Muscle layer of colon (tissue), 2 donors: ENCODE results near the gene CMTM1.
"Not testable (repeated sequence)": the region's sequence is repeated elsewhere in the genome, so short reads cannot be mapped to it uniquely, and the experiment has no call there.

ENCODE experiments used
- H3K27ac ChIP-seq: one replicate; pipeline ENCODE4 v1.7.0; 2013; ENCODE audit warnings: low read depth, mild to moderate bottlenecking, low read length, moderate library complexity
- H3K27me3 ChIP-seq, 2 donors: one replicate each; pipeline ENCODE4 v1.7.0; 2013; ENCODE audit warnings: low read length in 2 of 2, mild to moderate bottlenecking in 2 of 2; ENCODE audit not compliant: insufficient read depth in 2 of 2, control insufficient read depth in 1 of 2
- H3K36me3 ChIP-seq: one replicate; pipeline ENCODE4 v1.7.0; 2013; ENCODE audit warnings: mild to moderate bottlenecking, low read length; ENCODE audit not compliant: insufficient read depth
- H3K4me1 ChIP-seq: one replicate; pipeline ENCODE4 v1.7.0; 2013; ENCODE audit warnings: mild to moderate bottlenecking, low read length; ENCODE audit not compliant: insufficient read depth
- H3K4me3 ChIP-seq, 2 donors: one replicate each; pipeline ENCODE4 v1.7.0; 2013; ENCODE audit warnings: low read length in 2 of 2, low read depth in 1 of 2, mild to moderate bottlenecking in 1 of 2, moderate library complexity in 1 of 2
- H3K9ac ChIP-seq: one replicate; pipeline ENCODE4 v1.7.0; 2013; ENCODE audit warnings: low read length
- H3K9me3 ChIP-seq: one replicate; pipeline ENCODE4 v1.7.0; 2013; ENCODE audit warnings: mild to moderate bottlenecking, low read length
- donor health status: abdominal sarcoma.
- donor health status: Adenocarcinoma of cecum.

The CMTM1 gene

GRCh38 chr16:66585481-66586239, 19.4 kb downstream of the CMTM1 start:
- Histone ChIP-seq H3K9me3 (no peaks in the 10 kb centered on the region), H3K27me3 (no peaks in the 10 kb centered on the region), H3K9ac (no peak overlapping the region), H3K4me1 (no peaks in the 10 kb centered on the region), H3K27ac (no peak overlapping the region), H3K36me3 (no peaks in the 10 kb centered on the region), H3K4me3 (no peak overlapping the region)

DNA sequence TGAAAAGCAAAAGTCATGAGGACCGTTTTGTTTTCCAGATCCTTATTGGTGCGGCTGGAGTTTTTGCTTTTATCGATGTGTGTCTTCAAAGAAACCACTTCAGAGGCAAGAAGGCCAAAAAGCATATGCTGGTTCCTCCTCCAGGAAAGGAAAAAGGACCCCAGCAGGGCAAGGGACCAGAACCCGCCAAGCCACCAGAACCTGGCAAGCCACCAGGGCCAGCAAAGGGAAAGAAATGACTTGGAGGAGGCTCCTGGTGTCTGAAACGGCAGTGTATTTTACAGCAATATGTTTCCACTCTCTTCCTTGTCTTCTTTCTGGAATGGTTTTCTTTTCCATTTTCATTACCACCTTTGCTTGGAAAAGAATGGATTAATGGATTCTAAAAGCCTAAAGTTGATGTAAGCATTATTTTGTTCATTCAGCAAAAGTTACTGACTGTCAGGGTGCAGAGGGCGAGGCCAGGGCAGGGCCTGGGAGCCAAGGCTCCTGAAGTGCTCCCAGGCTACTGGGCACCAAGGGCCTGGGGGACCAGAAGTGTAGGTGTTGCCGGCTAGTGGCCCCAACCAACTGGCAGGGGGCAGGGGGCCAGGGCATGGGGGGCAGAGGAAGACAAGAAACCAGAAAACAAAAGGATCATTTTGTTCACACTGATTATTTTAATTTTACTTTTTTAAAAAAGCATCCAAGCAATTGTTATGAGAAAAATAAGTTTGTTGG, 21.8 kb downstream of the CMTM1 start:
- no peak overlapping the region for H3K4me3 ChIP-seq
- no peak overlapping the region for H3K27ac ChIP-seq

GRCh38 chr16:66588981-66589713, 22.9 kb downstream of the CMTM1 start:
- no peaks in the 10 kb centered on the region for H3K27me3 ChIP-seq
- no peaks in the 10 kb centered on the region for H3K36me3 ChIP-seq
- H3K4me1 ChIP-seq: no peaks in the 10 kb centered on the region
- H3K27ac ChIP-seq: no peak overlapping the region
- H3K4me3 ChIP-seq: no peak overlapping the region
- H3K9me3 ChIP-seq: no peaks in the 10 kb centered on the region
- H3K9ac ChIP-seq: no peak overlapping the region

More for the DNA sequence above, 21.8 kb downstream of the CMTM1 start:
- no peaks in the 10 kb centered on the region for H3K9me3 ChIP-seq
- no peaks in the 10 kb centered on the region for H3K27me3 ChIP-seq
- no peaks in the 10 kb centered on the region for H3K36me3 ChIP-seq
- no peak overlapping the region for H3K9ac ChIP-seq
- H3K4me1 ChIP-seq: no peaks in the 10 kb centered on the region

DNA sequence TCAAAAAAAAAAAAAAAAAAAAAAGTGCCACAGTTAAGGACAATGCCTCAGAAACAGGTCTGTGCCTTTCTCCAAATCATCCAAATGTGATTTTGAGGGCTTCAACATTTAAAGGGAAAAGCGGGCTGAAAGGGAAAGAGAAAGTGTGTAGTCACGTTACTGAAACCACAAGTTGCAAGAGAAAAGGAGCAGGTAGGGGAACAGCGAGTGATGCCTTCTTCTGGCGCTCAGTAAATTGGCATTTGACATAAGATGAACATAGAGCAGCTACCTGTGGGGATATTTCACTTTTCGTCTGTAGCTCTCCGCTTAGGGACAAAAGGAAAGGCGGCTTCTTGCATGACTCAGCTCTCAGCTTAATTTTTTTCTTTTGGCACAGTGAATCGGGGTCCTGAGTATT, 24.1 kb downstream of the CMTM1 start:
- no peak overlapping the region for H3K4me3 ChIP-seq
- no peaks in the 10 kb centered on the region for H3K36me3 ChIP-seq
- no peak overlapping the region for H3K27ac ChIP-seq
- no peaks in the 10 kb centered on the region for H3K9me3 ChIP-seq
- H3K27me3 ChIP-seq: no peaks in the 10 kb centered on the region
- H3K9ac ChIP-seq: no peak overlapping the region
- no peaks in the 10 kb centered on the region for H3K4me1 ChIP-seq

- Histone ChIP-seq H3K27ac (no peak overlapping the region), H3K9ac (no peak overlapping the region), H3K27me3 (no peaks in the 10 kb centered on the region), H3K9me3 (no peaks in the 10 kb centered on the region), H3K4me1 (no peaks in the 10 kb centered on the region), H3K36me3 (no peaks in the 10 kb centered on the region), H3K4me3 (no peak overlapping the region)
Observed at GRCh38 chr16:66591018-66591417, 24.8 kb downstream of the CMTM1 start.

DNA sequence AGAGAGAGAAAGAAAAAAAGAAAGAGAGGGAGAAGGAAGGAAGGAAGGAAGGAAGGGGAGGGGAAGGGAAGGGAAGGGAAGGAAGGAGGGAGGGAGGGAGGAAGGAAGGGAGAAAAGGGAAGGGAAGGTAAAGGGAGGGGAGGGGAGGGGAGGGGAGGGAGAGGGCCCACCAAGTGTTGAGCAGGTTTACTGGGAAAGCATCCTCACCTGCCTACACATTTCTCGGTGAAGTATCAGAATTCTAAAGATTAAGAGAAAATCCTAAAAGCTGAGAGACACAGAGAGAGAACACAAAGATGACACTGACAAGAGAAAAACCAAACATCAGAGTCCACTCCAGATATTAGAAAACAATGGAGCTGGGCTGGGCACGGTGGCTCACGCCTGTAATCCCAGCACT, 26.0 kb downstream of the CMTM1 start:
- H3K4me3 ChIP-seq: no peak overlapping the region
- no peak overlapping the region for H3K9ac ChIP-seq
- no peaks in the 10 kb centered on the region for H3K27me3 ChIP-seq
- no peaks in the 10 kb centered on the region for H3K9me3 ChIP-seq
- H3K36me3 ChIP-seq: no peaks in the 10 kb centered on the region
- H3K27ac ChIP-seq: no peak overlapping the region
- no peaks in the 10 kb centered on the region for H3K4me1 ChIP-seq

GRCh38 chr16:66592814-66593213, 26.6 kb downstream of the CMTM1 start:
- Histone ChIP-seq H3K9ac (no peak overlapping the region), H3K27me3 (no peaks in the 10 kb centered on the region), H3K36me3 (no peaks in the 10 kb centered on the region), H3K4me1 (no peaks in the 10 kb centered on the region), H3K9me3 (no peaks in the 10 kb centered on the region), H3K27ac (no peak overlapping the region), H3K4me3 (no peak overlapping the region)

DNA sequence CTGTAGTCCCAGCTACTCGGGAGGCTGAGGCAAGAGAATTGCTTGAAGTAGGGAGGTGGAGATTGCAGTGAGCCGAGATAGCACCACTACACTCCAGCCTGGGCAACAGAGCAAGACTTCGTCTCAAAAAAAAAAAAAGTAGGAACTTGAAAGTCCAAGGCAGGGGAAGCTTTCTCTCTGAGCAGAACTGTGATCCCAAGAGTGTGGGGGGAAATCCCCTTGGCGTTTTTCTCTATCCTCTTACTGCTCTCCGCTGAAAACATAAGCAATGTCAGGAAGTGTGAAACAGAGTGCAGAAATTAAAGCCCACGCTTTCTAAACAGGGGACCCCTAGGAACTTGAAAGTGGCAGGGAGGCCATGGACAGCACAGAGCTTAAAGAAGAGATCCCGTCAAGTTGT, 28.5 kb downstream of the CMTM1 start:
- Histone ChIP-seq H3K4me3 (no peak overlapping the region), H3K9ac (no peak overlapping the region), H3K9me3 (no peaks in the 10 kb centered on the region), H3K27ac (no peak overlapping the region), H3K4me1 (no peaks in the 10 kb centered on the region), H3K27me3 (no peaks in the 10 kb centered on the region), H3K36me3 (no peaks in the 10 kb centered on the region)

GRCh38 chr16:66596559-66596958, 30.3 kb downstream of the CMTM1 start:
- not testable (repeated sequence) for H3K9ac ChIP-seq, H3K4me3 ChIP-seq, H3K27ac ChIP-seq, H3K27me3 ChIP-seq, H3K9me3 ChIP-seq, H3K36me3 ChIP-seq, H3K4me1 ChIP-seq

GRCh38 chr16:66596986-66597848, 31.0 kb downstream of the CMTM1 start:
- Histone ChIP-seq H3K4me3 (no peak overlapping the region), H3K9ac (no peak overlapping the region), H3K36me3 (no peaks in the 10 kb centered on the region), H3K9me3 (no peaks in the 10 kb centered on the region), H3K27ac (no peak overlapping the region), H3K27me3 (peaks cover 0 to 4% of the 10 kb centered on the region in 2 donors), H3K4me1 (no peaks in the 10 kb centered on the region)

GRCh38 chr16:66598111-66598510, 31.9 kb downstream of the CMTM1 start:
- Histone ChIP-seq H3K27ac (no peak overlapping the region), H3K27me3 (peaks cover 0 to 4% of the 10 kb centered on the region in 2 donors), H3K4me1 (no peaks in the 10 kb centered on the region), H3K9me3 (no peaks in the 10 kb centered on the region), H3K36me3 (no peaks in the 10 kb centered on the region), H3K4me3 (no peak overlapping the region), H3K9ac (no peak overlapping the region)
